ENCODE measurements around the gene ERCC1. TPM values are rescaled to one million over a fixed set of nuclear protein-coding genes. Genes with fewer than 3 reads are reported as not detected.

ERCC1 gene
- total and polyA plus RNA-seq, 2 of the 13 experiments (the other 11 are each of a cell fraction or from before 2014, with no cell fraction given): 40.0 to 66.4 TPM

DNA sequence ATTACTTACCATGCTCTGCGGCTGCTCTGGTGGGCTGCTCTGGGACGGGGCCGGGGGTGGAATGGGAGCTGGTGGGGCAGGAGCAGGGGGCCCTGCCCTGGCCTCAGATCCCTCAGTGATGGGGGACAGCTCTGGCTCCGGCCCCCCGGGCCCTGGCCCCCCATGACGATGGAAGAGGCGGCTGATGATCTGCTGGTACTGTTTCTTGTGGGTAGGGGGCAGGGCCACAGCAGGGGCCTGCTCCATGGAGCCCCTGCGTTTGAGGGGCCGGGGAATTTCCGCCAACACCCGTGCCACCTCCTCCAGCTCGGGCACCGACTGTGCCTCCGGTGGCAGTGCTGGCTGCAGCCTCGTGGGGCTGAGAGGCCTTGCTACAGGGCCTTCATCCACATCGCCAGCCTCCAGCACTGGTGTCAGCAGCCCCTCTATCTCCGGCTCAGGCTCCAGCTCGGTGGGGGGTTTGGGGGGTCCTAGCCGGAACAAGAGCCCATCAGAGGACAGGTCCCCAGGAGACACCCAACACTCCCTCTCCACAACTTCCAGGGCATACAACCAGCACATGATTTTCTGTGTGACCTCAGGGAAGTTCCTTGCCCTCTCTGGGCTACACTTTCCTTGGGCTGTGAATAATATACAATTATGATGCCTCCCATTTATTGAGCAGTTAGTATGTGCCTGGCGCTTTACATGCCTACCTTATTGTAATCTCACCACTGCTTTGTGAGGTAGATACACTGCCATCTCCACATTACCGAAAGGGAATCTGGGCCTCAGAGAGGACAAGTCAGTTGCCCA lies 31.6 kb downstream of the ERCC1 start:
- 100% methylated on average over 4 of the region's 21 CpGs for WGBS (ENCODE audit: low lambda C conversion rate)
- intact Hi-C loops (cut with micrococcal nuclease; ENCODE audit: unreplicated experiment): no loop called here

DNA sequence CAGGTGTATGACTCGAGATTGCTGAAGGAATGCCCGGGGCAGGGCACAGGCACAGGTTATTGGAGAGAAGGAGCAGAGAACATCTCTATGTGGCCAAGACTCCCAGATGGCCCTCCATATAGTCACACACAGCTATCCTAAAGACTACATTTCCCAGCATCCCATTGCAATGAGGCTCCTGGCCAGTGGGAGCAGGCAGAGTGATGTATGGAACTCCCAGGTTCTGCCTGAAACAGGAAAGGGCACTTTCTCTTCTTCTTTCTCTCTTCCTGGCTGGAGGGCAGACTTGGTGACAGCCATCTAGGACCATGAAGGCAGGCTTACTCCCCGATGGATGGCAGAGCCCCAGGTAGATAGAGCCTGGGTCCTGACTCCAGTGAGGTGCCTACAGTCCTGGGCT lies 32.4 kb downstream of the ERCC1 start:
- H3K9me3 ChIP-seq (ENCODE audit: low read length): no peaks in the 10 kb centered on the region
- H4K20me1 ChIP-seq (ENCODE audit: insufficient read depth, low read length): no peaks in the 10 kb centered on the region
- WGBS (ENCODE audit: low lambda C conversion rate): 50% methylated on average over 2 of the region's 3 CpGs
- ATAC-seq (peak; percentile 90), DNase-seq (ENCODE audit: low spot score) (peak; percentile 20), FAIRE-seq (peak; percentile 65)
- intact Hi-C loops (cut with micrococcal nuclease; ENCODE audit: unreplicated experiment): no loop called here
- no peak overlapping the region for H2AFZ ChIP-seq (ENCODE audit: low read length)
- no peaks in the 10 kb centered on the region for H3K36me3 ChIP-seq (replicated peaks in 1 of 2; ENCODE audit: control insufficient read depth in 1 of 2, insufficient read depth in 2 of 2, low read length in 2 of 2)
- BruUV-seq (replicated peaks): no TSS peak
- H3K4me2 ChIP-seq (ENCODE audit: low read depth, low read length): no peak overlapping the region
- peak; percentile 49; the same call in 1 of the 2 replicates for TF ChIP-seq HCFC1 (IDR thresholded peaks at IDR 0.05; ENCODE audit: low read depth, low read length)
- TF ChIP-seq ZNF143 (CRISPR knock-in tag; IDR thresholded peaks at IDR 0.05): peak; percentile 87
- TF ChIP-seq RFX1 (IDR thresholded peaks at IDR 0.05): no peak
- TF ChIP-seq, protein P1, sequence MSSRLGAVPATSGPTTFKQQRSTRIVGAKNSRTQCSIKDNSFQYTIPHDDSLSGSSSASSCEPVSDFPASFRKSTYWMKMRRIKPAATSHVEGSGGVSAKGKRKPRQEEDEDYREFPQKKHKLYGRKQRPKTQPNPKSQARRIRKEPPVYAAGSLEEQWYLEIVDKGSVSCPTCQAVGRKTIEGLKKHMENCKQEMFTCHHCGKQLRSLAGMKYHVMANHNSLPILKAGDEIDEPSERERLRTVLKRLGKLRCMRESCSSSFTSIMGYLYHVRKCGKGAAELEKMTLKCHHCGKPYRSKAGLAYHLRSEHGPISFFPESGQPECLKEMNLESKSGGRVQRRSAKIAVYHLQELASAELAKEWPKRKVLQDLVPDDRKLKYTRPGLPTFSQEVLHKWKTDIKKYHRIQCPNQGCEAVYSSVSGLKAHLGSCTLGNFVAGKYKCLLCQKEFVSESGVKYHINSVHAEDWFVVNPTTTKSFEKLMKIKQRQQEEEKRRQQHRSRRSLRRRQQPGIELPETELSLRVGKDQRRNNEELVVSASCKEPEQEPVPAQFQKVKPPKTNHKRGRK (CRISPR knock-in tag; IDR thresholded peaks at IDR 0.05): no peak
- TF ChIP-seq THAP11 (CRISPR knock-in tag; IDR thresholded peaks at IDR 0.05): peak; percentile 96
- no peak for TF ChIP-seq GABPA (IDR thresholded peaks at IDR 0.05; ENCODE audit: low read depth, low read length)
- 0 out of 2 replicates have a peak, but pooled peaks have one; percentile 17 for TF ChIP-seq GABPA (CRISPR knock-in tag; IDR thresholded peaks at IDR 0.05; ENCODE audit: low read depth)
- TF ChIP-seq NFYB (CRISPR knock-in tag; IDR thresholded peaks at IDR 0.05): peak; percentile 45
- H3K79me2 ChIP-seq (ENCODE audit: insufficient read depth, low read length): no peaks in the 10 kb centered on the region
- no peaks in the 10 kb centered on the region; a peak in 1 of 5 replicates for H3K27me3 ChIP-seq (ENCODE audit: control insufficient read depth in 1 of 2, insufficient read depth in 2 of 2, low read length in 2 of 2)
- no peak overlapping the region for H3K9ac ChIP-seq (ENCODE audit: insufficient read depth, low read depth, low read length)
- no peaks in the 10 kb centered on the region for H3K4me1 ChIP-seq (ENCODE audit: insufficient read depth, low read length)
- CTCF ChIA-PET (ENCODE audit: low intra/inter-chr PET ratio, low total read pairs): no interaction called here
- H3K4me3 ChIP-seq (replicated peaks in 1 of 3; ENCODE audit: insufficient read depth in 1 of 3, low read depth in 2 of 3, low read length in 3 of 3): no peak overlapping the region
- POLR2A ChIA-PET: no interaction called here
- H3K27ac ChIP-seq (ENCODE audit: extremely low read length, insufficient read depth, low read length): no peak overlapping the region
- in situ Hi-C loops (cut with HindIII; ENCODE audit: extremely low pct_ligation_motif_present, low pct_unique_long_range_greater_than_20kb): no loop called here

More for the DNA sequence above, 31.6 kb downstream of the ERCC1 start:
- no peaks in the 10 kb centered on the region for H3K9me3 ChIP-seq (ENCODE audit: low read length)
- H3K27ac ChIP-seq (ENCODE audit: extremely low read length, insufficient read depth, low read length): no peak overlapping the region
- TF ChIP-seq ZNF274 (CRISPR knock-in tag; IDR thresholded peaks at IDR 0.05) (no peak), ZNF768 (CRISPR knock-in tag; IDR thresholded peaks at IDR 0.05) (peak; percentile 89), ZMYM3 (CRISPR knock-in tag; IDR thresholded peaks at IDR 0.05) (0 out of 2 replicates have a peak, but pooled peaks have one; percentile 52), CREB1 (IDR thresholded peaks at IDR 0.05) (no peak), CREB1 (CRISPR knock-in tag; IDR thresholded peaks at IDR 0.05) (no peak)
- no peak overlapping the region for H3K4me2 ChIP-seq (ENCODE audit: low read depth, low read length)
- no peak overlapping the region for H2AFZ ChIP-seq (ENCODE audit: low read length)
- no peaks in the 10 kb centered on the region for H3K79me2 ChIP-seq (ENCODE audit: insufficient read depth, low read length)
- no peaks in the 10 kb centered on the region for H4K20me1 ChIP-seq (ENCODE audit: insufficient read depth, low read length)
- DNase-seq (ENCODE audit: low spot score): no peak
- no peak for FAIRE-seq
- H3K4me3 ChIP-seq (replicated peaks in 1 of 3; ENCODE audit: insufficient read depth in 1 of 3, low read depth in 2 of 3, low read length in 3 of 3): no peak overlapping the region
- no peaks in the 10 kb centered on the region; a peak in 1 of 5 replicates for H3K27me3 ChIP-seq (ENCODE audit: control insufficient read depth in 1 of 2, insufficient read depth in 2 of 2, low read length in 2 of 2)
- H3K36me3 ChIP-seq (replicated peaks in 1 of 2; ENCODE audit: control insufficient read depth in 1 of 2, insufficient read depth in 2 of 2, low read length in 2 of 2): no peaks in the 10 kb centered on the region; a peak in 1 of 5 replicates
- no TSS peak for BruUV-seq (replicated peaks)
- ChIA-PET POLR2A (no interaction called here), CTCF (ENCODE audit: low intra/inter-chr PET ratio, low total read pairs) (no interaction called here)
- no peak overlapping the region for H3K9ac ChIP-seq (ENCODE audit: insufficient read depth, low read depth, low read length)
- H3K4me1 ChIP-seq (ENCODE audit: insufficient read depth, low read length): no peaks in the 10 kb centered on the region
- in situ Hi-C loops (cut with HindIII; ENCODE audit: extremely low pct_ligation_motif_present, low pct_unique_long_range_greater_than_20kb): no loop called here
- no peak for ATAC-seq
